Spleen (tissue), 7 donors: Measurements from ENCODE around the gene FAM78B.

Source experiments
- CTCF ChIP-seq, 11 experiments: fragments of 200-600 bp in 7 of 11; fragments of 450-650 bp in 4 of 11; sonication (generic) in 4 of 11; IDR thresholded peaks in 8 of 11; conservative IDR thresholded peaks in 3 of 11; 1 replicate in 7 of 11; 2 replicates in 4 of 11; pipeline versions ENCODE4 v1.4.0 to v1.8.0; 2016 to 2021; ENCODE audit warnings: antibody characterized with exemption in 11 of 11, inconsistent platforms in 4 of 11, mild to moderate bottlenecking in 1 of 11
- POLR2AphosphoS5 ChIP-seq, 3 donors: sonication (generic); formaldehyde crosslinking; IDR thresholded peaks; one replicate each; pipeline ENCODE4 v1.5.1; 2017; ENCODE audit warnings: antibody characterized with exemption in 3 of 3
- donor health status: DM: no; HTN: no; CAD: no; lungs with moderate emphysema.
- donor health status: DM: no; HTN: no; CAD: no.
- donor health status: DM: no; HTN: no; CAD: no.

- no peak for TF ChIP-seq CTCF (IDR thresholded peaks at IDR 0.05 in 8 of 11, conservative IDR thresholded peaks at IDR 0.05 in 3 of 11)
- TF ChIP-seq POLR2AphosphoS5 (IDR thresholded peaks at IDR 0.05), result no peak
These were observed 21.3 kb downstream of the FAM78B start for GRCh38 chr1:166145499-166145898.
